ENCODE data around the gene MEIS3.

- TF ChIP-seq EZH2 (IDR thresholded peaks at IDR 0.05; ENCODE audit: low read length, missing control alignments): no peak
- TF ChIP-seq, protein P1, sequence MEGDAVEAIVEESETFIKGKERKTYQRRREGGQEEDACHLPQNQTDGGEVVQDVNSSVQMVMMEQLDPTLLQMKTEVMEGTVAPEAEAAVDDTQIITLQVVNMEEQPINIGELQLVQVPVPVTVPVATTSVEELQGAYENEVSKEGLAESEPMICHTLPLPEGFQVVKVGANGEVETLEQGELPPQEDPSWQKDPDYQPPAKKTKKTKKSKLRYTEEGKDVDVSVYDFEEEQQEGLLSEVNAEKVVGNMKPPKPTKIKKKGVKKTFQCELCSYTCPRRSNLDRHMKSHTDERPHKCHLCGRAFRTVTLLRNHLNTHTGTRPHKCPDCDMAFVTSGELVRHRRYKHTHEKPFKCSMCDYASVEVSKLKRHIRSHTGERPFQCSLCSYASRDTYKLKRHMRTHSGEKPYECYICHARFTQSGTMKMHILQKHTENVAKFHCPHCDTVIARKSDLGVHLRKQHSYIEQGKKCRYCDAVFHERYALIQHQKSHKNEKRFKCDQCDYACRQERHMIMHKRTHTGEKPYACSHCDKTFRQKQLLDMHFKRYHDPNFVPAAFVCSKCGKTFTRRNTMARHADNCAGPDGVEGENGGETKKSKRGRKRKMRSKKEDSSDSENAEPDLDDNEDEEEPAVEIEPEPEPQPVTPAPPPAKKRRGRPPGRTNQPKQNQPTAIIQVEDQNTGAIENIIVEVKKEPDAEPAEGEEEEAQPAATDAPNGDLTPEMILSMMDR (conservative IDR thresholded peaks at IDR 0.05 in 1 of 2, IDR thresholded peaks at IDR 0.05 in 1 of 2; ENCODE audit: low read depth in 1 of 2, low read length in 2 of 2): no peak
Measured at GRCh38 chr19:47433121-47433520, 13.8 kb upstream of the MEIS3 start.
